SH-SY5Y (cell line): ENCODE results near the gene ATP13A4.

ENCODE experiments used
- GATA2 ChIP-seq: IDR thresholded peaks from 2 replicates; pipeline ENCODE4 v1.6.1; 2011; ENCODE audit warnings: mild to moderate bottlenecking, low read depth, low read length
- GATA3 ChIP-seq: IDR thresholded peaks from 2 replicates; pipeline ENCODE4 v1.6.1; 2011; ENCODE audit warnings: low read depth, mild to moderate bottlenecking, low read length, moderate library complexity

DNA sequence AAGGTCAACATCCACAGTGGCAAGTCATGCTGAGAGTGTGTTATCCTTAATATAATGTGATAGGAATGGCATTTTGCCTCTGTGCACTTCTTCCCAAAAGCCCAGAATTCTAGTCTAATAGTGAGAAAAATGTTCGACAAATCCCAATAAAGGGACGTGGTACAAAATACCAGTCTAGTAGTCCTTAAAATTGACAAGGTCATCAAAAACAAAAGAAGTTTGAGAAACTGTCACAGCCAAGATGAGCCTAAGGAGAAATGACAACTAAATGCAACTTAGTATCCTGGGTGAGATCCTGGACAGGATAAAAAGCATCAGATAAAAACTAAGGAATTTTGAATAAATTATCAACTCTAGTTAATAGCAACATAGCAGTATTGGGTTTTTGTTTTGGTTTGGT lies 14.4 kb upstream of the ATP13A4 start:
- TF ChIP-seq GATA2 (no peak), GATA3 (no peak)
